Glutamatergic neuron (in vitro differentiated cells): ENCODE measurements around the gene NLGN4X. TPM values are rescaled to one million over a fixed set of nuclear protein-coding genes. Genes with fewer than 3 reads are reported as not detected.

Experiments
- DNase-seq: peaks from one replicate; pipeline ENCODE4 v3.0.0; 2022
- H3K27ac Mint-ChIP-seq: one replicate; pipeline ENCODE4 v1.8.0; 2020; ENCODE audit warnings: mild to moderate bottlenecking, mixed read lengths, inconsistent platforms; ENCODE audit not compliant: unreplicated experiment
- H3K27me3 Mint-ChIP-seq: one replicate; pipeline ENCODE4 v1.8.0; 2020; ENCODE audit warnings: mild to moderate bottlenecking, moderate library complexity, mixed read lengths, inconsistent platforms; ENCODE audit not compliant: unreplicated experiment
- H3K36me3 Mint-ChIP-seq: one replicate; pipeline ENCODE4 v1.8.0; 2020; ENCODE audit warnings: mild to moderate bottlenecking, mixed read lengths, inconsistent platforms; ENCODE audit not compliant: unreplicated experiment
- H3K4me1 Mint-ChIP-seq: one replicate; pipeline ENCODE4 v1.8.0; 2020; ENCODE audit warnings: mild to moderate bottlenecking, low read depth, mixed read lengths, inconsistent platforms; ENCODE audit not compliant: unreplicated experiment
- H3K4me3 Mint-ChIP-seq: one replicate; pipeline ENCODE4 v1.8.0; 2020; ENCODE audit warnings: mild to moderate bottlenecking, mixed read lengths, inconsistent platforms; ENCODE audit not compliant: unreplicated experiment
- H3K9me3 Mint-ChIP-seq: one replicate; pipeline ENCODE4 v1.8.0; 2020; ENCODE audit warnings: mild to moderate bottlenecking, moderate library complexity, mixed read lengths, inconsistent platforms; ENCODE audit not compliant: unreplicated experiment
- CTCF ChIP-seq: fragments of 200-600 bp; sonication (generic); IDR thresholded peaks from one replicate; pipeline ENCODE4 v1.5.0; 2021; ENCODE audit not compliant: partially characterized antibody, unreplicated experiment
- total RNA-seq: library from RNA; stranded (reverse); fragmentation: NEBNext Ultra II Directional; extraction: Animal tissue kit (Norgen Biotek cat#: 25700); gene quantifications from one replicate; pipeline ENCODE4 v1.2.1, GENCODE V29; 2021; ENCODE audit not compliant: unreplicated experiment

The NLGN4X gene
- total RNA-seq, 1 donor from 2014 or later: 40.9 TPM

- peaks cover 2% of the 10 kb centered on the region for H3K9me3 Mint-ChIP-seq
- H3K36me3 Mint-ChIP-seq: no peaks in the 10 kb centered on the region
Observed at GRCh38 chrX:6132970-6133369, 95.7 kb downstream of the NLGN4X start.

GRCh38 chrX:6131287-6131686 is 97.4 kb downstream of the NLGN4X start:
- H3K36me3 Mint-ChIP-seq: no peaks in the 10 kb centered on the region
- no peaks in the 10 kb centered on the region for H3K27me3 Mint-ChIP-seq
- no peak for TF ChIP-seq CTCF
- H3K27ac Mint-ChIP-seq: no peak overlapping the region
- peaks cover 2% of the 10 kb centered on the region for H3K9me3 Mint-ChIP-seq
- H3K4me3 Mint-ChIP-seq: no peak overlapping the region
- peaks cover 15% of the 10 kb centered on the region for H3K4me1 Mint-ChIP-seq
- DNase-seq: no peak

More at GRCh38 chrX:6132970-6133369, 95.7 kb downstream of the NLGN4X start:
- Mint-ChIP-seq H3K27me3 (no peaks in the 10 kb centered on the region), H3K4me3 (no peak overlapping the region), H3K27ac (no peak overlapping the region), H3K4me1 (peaks cover 15% of the 10 kb centered on the region)
- no peak for DNase-seq
- TF ChIP-seq CTCF: no peak

- Mint-ChIP-seq H3K4me3 (no peak overlapping the region), H3K27me3 (no peaks in the 10 kb centered on the region), H3K9me3 (no peaks in the 10 kb centered on the region), H3K4me1 (peaks cover 3% of the 10 kb centered on the region), H3K36me3 (no peaks in the 10 kb centered on the region), H3K27ac (no peak overlapping the region)
- no peak for TF ChIP-seq CTCF
- DNase-seq: no peak
Observed at GRCh38 chrX:6129195-6129594, 99.5 kb downstream of the NLGN4X start.

- no peak for TF ChIP-seq CTCF
- peaks cover 2% of the 10 kb centered on the region for H3K9me3 Mint-ChIP-seq
- H3K4me1 Mint-ChIP-seq: peaks cover 7% of the 10 kb centered on the region
- no peak overlapping the region for H3K4me3 Mint-ChIP-seq
- no peak for DNase-seq
- H3K27me3 Mint-ChIP-seq: peaks cover 2% of the 10 kb centered on the region
- no peak overlapping the region for H3K27ac Mint-ChIP-seq
- H3K36me3 Mint-ChIP-seq: no peaks in the 10 kb centered on the region
Observed at GRCh38 chrX:6120329-6120728, 108.3 kb downstream of the NLGN4X start.

- Mint-ChIP-seq H3K36me3 (no peaks in the 10 kb centered on the region), H3K9me3 (peaks cover 5% of the 10 kb centered on the region), H3K4me3 (no peak overlapping the region), H3K27me3 (peaks cover 1% of the 10 kb centered on the region), H3K4me1 (peaks cover 5% of the 10 kb centered on the region), H3K27ac (no peak overlapping the region)
- TF ChIP-seq CTCF: peak; percentile 18
- DNase-seq: peak; percentile 19
Observed at GRCh38 chrX:6095469-6095868, 133.2 kb downstream of the NLGN4X start.
